Right atrium auricular region (tissue), 2 donors: ENCODE measurements around the gene ZC3H13. TPM values are rescaled to one million over a fixed set of nuclear protein-coding genes. Genes with fewer than 3 reads are reported as not detected.

Source experiments
- DNase-seq: peaks from one replicate; pipeline ENCODE4 v3.0.0-alpha.2; 2019; ENCODE audit warnings: low spot score
- H3K27ac ChIP-seq, 2 donors: fragments of 200-600 bp; sonication (generic); 1 replicate in 1 of 2; 2 replicates in 1 of 2; pipeline ENCODE4 v1.5.1; 2016 to 2019
- H3K27me3 ChIP-seq, 2 donors: fragments of 200-600 bp; sonication (generic); one replicate each; pipeline versions ENCODE4 v1.5.1 to v1.6.0; 2017 to 2019
- H3K36me3 ChIP-seq: fragments of 200-600 bp; sonication (generic); one replicate; pipeline ENCODE4 v1.5.1; 2016
- H3K4me1 ChIP-seq, 2 donors: fragments of 200-600 bp; sonication (generic); one replicate each; pipeline versions ENCODE4 v1.5.1 to v1.6.0; 2017 to 2019
- H3K4me3 ChIP-seq, 2 donors: fragments of 200-600 bp; sonication (generic); 1 replicate in 1 of 2; 2 replicates in 1 of 2; pipeline ENCODE4 v1.5.1; 2017 to 2019; ENCODE audit warnings: mild to moderate bottlenecking in 1 of 2, moderate library complexity in 1 of 2
- H3K9me3 ChIP-seq, 2 donors: fragments of 200-600 bp; sonication (generic); one replicate each; pipeline ENCODE4 v1.5.1; 2019
- total RNA-seq, 2 donors: library from RNA; depleted of rRNA; stranded (reverse); fragments of >200 nt; gene quantifications; one replicate each; pipeline ENCODE4 v1.1.0, GENCODE V29; 2016
- TF ChIP-seq, protein P1 (sequence below), 2 donors: fragments of 200-600 bp; sonication (generic); IDR thresholded peaks; one replicate each; pipeline ENCODE4 v1.5.1; 2019; ENCODE audit warnings: antibody characterized with exemption in 2 of 2

ZC3H13 gene
- total RNA-seq, 2 donors from 2014 or later, result 18.2 to 21.0 TPM

DNA sequence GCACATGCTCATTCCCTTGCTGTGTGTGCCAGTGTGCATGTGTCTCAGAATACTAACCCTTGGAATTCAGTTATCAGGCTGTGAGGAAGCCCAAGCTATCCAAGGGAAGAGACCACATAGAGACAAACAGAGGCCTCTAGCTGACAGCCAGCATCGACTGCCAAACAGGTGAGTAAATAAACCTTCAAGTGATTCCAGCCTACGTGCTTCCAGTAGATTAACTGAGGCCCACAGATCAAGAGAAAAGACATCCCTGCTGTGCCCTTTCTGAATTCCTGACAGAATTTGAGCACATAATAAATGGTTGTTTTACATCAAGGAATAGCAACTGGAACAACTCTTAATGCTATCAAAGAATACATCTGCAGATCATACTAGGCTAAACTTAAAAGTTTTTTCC lies 17.5 kb downstream of the ZC3H13 start:
- Histone ChIP-seq H3K36me3 (peaks cover 12% of the 10 kb centered on the region), H3K9me3 (peaks cover 0 to 8% of the 10 kb centered on the region in 2 donors), H3K4me3 (no peak overlapping the region), H3K27me3 (no peaks in the 10 kb centered on the region), H3K27ac (no peak overlapping the region), H3K4me1 (no peaks in the 10 kb centered on the region)
- TF ChIP-seq, protein P1, sequence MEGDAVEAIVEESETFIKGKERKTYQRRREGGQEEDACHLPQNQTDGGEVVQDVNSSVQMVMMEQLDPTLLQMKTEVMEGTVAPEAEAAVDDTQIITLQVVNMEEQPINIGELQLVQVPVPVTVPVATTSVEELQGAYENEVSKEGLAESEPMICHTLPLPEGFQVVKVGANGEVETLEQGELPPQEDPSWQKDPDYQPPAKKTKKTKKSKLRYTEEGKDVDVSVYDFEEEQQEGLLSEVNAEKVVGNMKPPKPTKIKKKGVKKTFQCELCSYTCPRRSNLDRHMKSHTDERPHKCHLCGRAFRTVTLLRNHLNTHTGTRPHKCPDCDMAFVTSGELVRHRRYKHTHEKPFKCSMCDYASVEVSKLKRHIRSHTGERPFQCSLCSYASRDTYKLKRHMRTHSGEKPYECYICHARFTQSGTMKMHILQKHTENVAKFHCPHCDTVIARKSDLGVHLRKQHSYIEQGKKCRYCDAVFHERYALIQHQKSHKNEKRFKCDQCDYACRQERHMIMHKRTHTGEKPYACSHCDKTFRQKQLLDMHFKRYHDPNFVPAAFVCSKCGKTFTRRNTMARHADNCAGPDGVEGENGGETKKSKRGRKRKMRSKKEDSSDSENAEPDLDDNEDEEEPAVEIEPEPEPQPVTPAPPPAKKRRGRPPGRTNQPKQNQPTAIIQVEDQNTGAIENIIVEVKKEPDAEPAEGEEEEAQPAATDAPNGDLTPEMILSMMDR (IDR thresholded peaks at IDR 0.05), result no peak
- no peak for DNase-seq

DNA sequence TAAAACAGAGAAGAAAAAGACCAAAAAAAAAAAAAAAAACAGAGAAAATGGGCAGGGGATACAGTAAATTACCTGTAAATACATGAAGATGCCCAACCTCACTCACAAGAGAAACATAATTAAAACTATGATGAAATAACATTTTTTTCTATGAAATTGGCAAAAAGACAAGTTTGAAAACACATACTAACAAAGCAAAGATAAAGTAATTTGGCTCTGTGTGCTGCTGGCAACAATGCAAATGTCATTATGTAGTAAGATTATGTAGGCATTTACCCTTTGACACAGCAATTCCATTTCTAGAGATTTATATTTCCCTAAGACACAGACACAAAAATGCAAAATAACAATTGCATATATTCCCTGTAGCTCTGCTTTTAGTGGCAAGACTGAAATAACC lies 20.2 kb downstream of the ZC3H13 start:
- Histone ChIP-seq H3K27me3 (no peaks in the 10 kb centered on the region), H3K36me3 (no peaks in the 10 kb centered on the region), H3K9me3 (peaks cover 0 to 12% of the 10 kb centered on the region in 2 donors), H3K27ac (no peak overlapping the region), H3K4me3 (no peak overlapping the region), H3K4me1 (no peaks in the 10 kb centered on the region)
- no peak for DNase-seq
- TF ChIP-seq, protein P1 (IDR thresholded peaks at IDR 0.05), result no peak

DNA sequence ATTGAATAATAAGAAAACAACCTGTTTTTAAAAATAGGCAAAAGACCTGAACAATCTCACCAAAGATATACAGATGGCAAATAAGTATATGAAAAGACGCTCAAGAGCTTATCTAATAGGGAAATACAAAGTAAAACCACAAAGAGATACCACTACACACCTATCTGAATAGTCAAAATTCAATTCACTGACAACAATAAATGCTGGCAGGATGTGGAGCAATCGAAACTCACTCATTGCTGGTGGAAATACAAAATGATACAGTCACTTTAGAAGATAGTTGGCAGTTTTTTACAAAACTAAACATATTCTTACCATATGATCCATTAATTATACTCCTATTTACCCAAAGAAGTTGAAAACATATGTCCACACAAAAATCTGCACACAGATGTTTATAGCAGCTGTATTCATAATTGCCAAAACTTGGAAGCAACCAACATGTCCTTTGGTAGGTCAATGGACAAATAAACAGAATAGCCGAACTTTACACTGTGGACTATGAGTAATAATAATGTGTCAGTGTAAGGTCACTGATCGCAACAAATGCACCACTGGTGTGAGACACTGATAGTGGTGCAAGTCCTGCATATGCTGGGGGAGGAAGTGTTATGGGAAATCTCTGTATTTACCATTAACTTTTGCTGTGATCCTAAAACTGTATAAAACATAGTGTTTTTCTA lies 20.8 kb downstream of the ZC3H13 start:
- no peaks in the 10 kb centered on the region for H3K27me3 ChIP-seq
- H3K36me3 ChIP-seq, result no peaks in the 10 kb centered on the region
- no peak for DNase-seq
- TF ChIP-seq, protein P1 (IDR thresholded peaks at IDR 0.05), result no peak
- no peak overlapping the region for H3K4me3 ChIP-seq
- no peak overlapping the region for H3K27ac ChIP-seq
- no peaks in the 10 kb centered on the region for H3K4me1 ChIP-seq
- peaks cover 0 to 12% of the 10 kb centered on the region in 2 donors for H3K9me3 ChIP-seq

DNA sequence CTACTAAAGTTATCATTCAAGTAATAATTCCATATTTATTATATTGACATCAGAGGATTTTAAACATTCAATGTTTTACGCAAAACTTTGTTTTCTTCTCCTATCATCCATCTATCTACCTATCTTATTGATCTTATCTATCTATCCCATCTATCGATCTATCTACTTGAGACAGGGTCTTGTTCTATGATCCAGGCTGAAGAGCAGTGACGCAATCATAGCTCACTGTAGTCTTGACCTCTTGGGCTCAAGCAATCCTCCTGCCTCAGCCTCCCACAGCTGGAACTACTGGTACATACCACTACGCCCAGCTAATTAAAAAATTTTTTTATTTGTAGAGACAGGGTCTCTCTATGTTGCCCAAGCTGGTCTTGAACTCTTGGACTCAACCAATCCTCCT lies 27.4 kb downstream of the ZC3H13 start:
- no peak for DNase-seq
- H3K4me1 ChIP-seq, result no peaks in the 10 kb centered on the region
- H3K27ac ChIP-seq, result no peak overlapping the region
- no peaks in the 10 kb centered on the region for H3K36me3 ChIP-seq
- no peaks in the 10 kb centered on the region for H3K27me3 ChIP-seq
- TF ChIP-seq, protein P1 (IDR thresholded peaks at IDR 0.05), result no peak
- peaks cover 0 to 5% of the 10 kb centered on the region in 2 donors for H3K9me3 ChIP-seq
- no peak overlapping the region for H3K4me3 ChIP-seq

DNA sequence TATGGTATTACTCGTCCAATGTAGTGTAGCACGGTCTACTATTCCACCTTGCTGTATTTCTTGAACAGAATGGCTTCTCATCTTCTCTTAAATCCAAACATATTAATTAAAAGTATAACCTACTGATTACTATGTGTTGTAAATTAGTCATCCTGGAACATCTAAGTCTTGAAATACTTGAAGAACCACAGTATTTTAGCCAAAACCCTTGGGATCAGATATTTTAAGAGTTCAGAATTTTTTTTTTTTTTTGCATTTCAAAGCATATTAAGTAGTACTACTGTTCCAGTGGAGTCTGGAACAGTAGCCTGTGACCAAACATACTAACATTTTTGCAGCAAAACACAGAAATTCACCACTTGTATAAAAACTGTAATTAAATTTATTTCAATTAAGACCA lies 30.1 kb downstream of the ZC3H13 start:
- no peak overlapping the region for H3K4me3 ChIP-seq
- TF ChIP-seq, protein P1 (IDR thresholded peaks at IDR 0.05), result no peak
- DNase-seq, result no peak
- no peaks in the 10 kb centered on the region for H3K27me3 ChIP-seq
- H3K4me1 ChIP-seq, result no peaks in the 10 kb centered on the region
- H3K9me3 ChIP-seq, result no peaks in the 10 kb centered on the region
- no peak overlapping the region for H3K27ac ChIP-seq
- H3K36me3 ChIP-seq, result peaks cover 22% of the 10 kb centered on the region

DNA sequence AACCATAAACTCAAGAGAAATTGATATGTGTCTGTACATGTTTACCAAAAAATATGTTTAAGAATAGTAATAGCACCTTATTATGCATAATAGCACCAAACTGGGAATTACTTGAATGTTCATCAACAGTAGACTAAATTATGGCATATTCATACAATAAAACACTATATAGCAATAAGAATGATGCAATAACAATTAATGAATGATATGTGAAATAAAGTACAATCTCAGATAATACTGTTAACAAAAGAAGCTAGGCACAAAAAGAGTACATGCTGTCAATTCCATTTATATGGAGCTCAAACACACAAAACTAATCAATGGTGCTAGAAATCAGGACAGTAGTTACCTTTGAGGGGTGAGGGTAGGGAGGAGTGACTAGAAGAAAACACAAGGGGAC lies 36.3 kb downstream of the ZC3H13 start:
- Histone ChIP-seq H3K27ac (no peak overlapping the region), H3K4me1 (no peaks in the 10 kb centered on the region), H3K9me3 (no peaks in the 10 kb centered on the region), H3K27me3 (no peaks in the 10 kb centered on the region), H3K4me3 (no peak overlapping the region), H3K36me3 (peaks cover 39% of the 10 kb centered on the region)
- TF ChIP-seq, protein P1 (IDR thresholded peaks at IDR 0.05), result no peak
- DNase-seq, result no peak
